H9 (cell line): ENCODE measurements around the gene STAT2. TPM values are rescaled to one million over a fixed set of nuclear protein-coding genes. Genes with fewer than 3 reads are reported as not detected.

ENCODE experiments used
- DNase-seq: peaks from one replicate; pipeline ENCODE4 v3.0.0-alpha.2; 2017
- H2AFZ ChIP-seq: one replicate; pipeline ENCODE4 v1.6.1; 2013; ENCODE audit warnings: mild to moderate bottlenecking, low read length, control low read depth, moderate library complexity
- H2AK5ac ChIP-seq: 2 replicates; pipeline ENCODE4 v1.6.1; 2013; ENCODE audit warnings: low read length, control low read depth, mixed read lengths; ENCODE audit not compliant: insufficient read length
- H2BK120ac ChIP-seq: one replicate; pipeline ENCODE4 v1.6.1; 2013; ENCODE audit warnings: low read depth, mild to moderate bottlenecking, low read length, control low read depth, inconsistent platforms; ENCODE audit not compliant: poor library complexity, severe bottlenecking
- H2BK12ac ChIP-seq: 2 replicates; pipeline ENCODE4 v1.6.1; 2013; ENCODE audit warnings: low read length, control low read depth, mixed read lengths, low read depth; ENCODE audit not compliant: insufficient read length
- H2BK15ac ChIP-seq: 2 replicates; pipeline ENCODE4 v1.6.1; 2013; ENCODE audit warnings: low read depth, low read length, control low read depth
- H2BK20ac ChIP-seq: one replicate; pipeline ENCODE4 v1.6.1; 2013; ENCODE audit warnings: low read depth, mild to moderate bottlenecking, low read length, control low read depth, inconsistent platforms; ENCODE audit not compliant: poor library complexity, severe bottlenecking
- H2BK5ac ChIP-seq: 2 replicates; pipeline ENCODE4 v1.6.1; 2013; ENCODE audit warnings: low read length, control low read depth, mixed read lengths; ENCODE audit not compliant: insufficient read length
- H3K14ac ChIP-seq: 2 replicates; pipeline ENCODE4 v1.6.1; 2013; ENCODE audit warnings: low read length, control low read depth; ENCODE audit not compliant: insufficient read depth
- H3K18ac ChIP-seq: 2 replicates; pipeline ENCODE4 v1.6.1; 2013; ENCODE audit warnings: low read depth, mild to moderate bottlenecking, mixed read lengths, low read length, control low read depth; ENCODE audit not compliant: insufficient read length
- H3K23ac ChIP-seq: 2 replicates; pipeline ENCODE4 v1.6.1; 2013; ENCODE audit warnings: low read length, control low read depth, mixed read lengths, low read depth; ENCODE audit not compliant: insufficient read length
- H3K23me2 ChIP-seq: 2 replicates; pipeline ENCODE4 v1.6.1; 2013; ENCODE audit warnings: low read depth, mild to moderate bottlenecking, mixed read lengths, low read length, control low read depth; ENCODE audit not compliant: insufficient read length, poor library complexity, severe bottlenecking
- H3K27ac ChIP-seq: 2 replicates; pipeline ENCODE4 v1.5.1; 2013; ENCODE audit warnings: low read length, control low read depth, mixed read lengths, low read depth; ENCODE audit not compliant: insufficient read length
- H3K27me3 ChIP-seq: 2 replicates; pipeline ENCODE4 v1.6.1; 2013; ENCODE audit warnings: low read length, control low read depth, inconsistent platforms; ENCODE audit not compliant: insufficient read depth
- H3K4ac ChIP-seq: 2 replicates; pipeline ENCODE4 v1.6.1; 2013; ENCODE audit warnings: low read depth, mild to moderate bottlenecking, control low read depth, inconsistent platforms, low read length, moderate library complexity
- H3K4me1 ChIP-seq: 2 replicates; pipeline ENCODE4 v1.6.1; 2013; ENCODE audit warnings: low read length, control low read depth, inconsistent platforms; ENCODE audit not compliant: insufficient read depth
- H3K4me2 ChIP-seq: 2 replicates; pipeline ENCODE4 v1.6.1; 2013; ENCODE audit warnings: low read length, control low read depth, mixed read lengths; ENCODE audit not compliant: insufficient read length, insufficient read depth
- H3K56ac ChIP-seq: 2 replicates; pipeline ENCODE4 v1.6.1; 2013; ENCODE audit warnings: low read depth, mild to moderate bottlenecking, mixed read lengths, low read length, control low read depth; ENCODE audit not compliant: insufficient read length
- H3K79me1 ChIP-seq: 2 replicates; pipeline ENCODE4 v1.6.1; 2013; ENCODE audit warnings: low read depth, mild to moderate bottlenecking, moderate library complexity, low read length, control low read depth, inconsistent platforms; ENCODE audit not compliant: insufficient read depth, poor library complexity, severe bottlenecking
- H3K79me2 ChIP-seq: 2 replicates; pipeline ENCODE4 v1.6.1; 2013; ENCODE audit warnings: low read length, control low read depth, inconsistent platforms; ENCODE audit not compliant: insufficient read depth
- H3K9ac ChIP-seq: 2 replicates; pipeline ENCODE4 v1.6.1; 2013; ENCODE audit warnings: low read length, control low read depth, mixed read lengths; ENCODE audit not compliant: insufficient read length; ENCODE audit errors: extremely low read depth
- H3K9me3 ChIP-seq: one replicate; pipeline ENCODE4 v1.6.1; 2013; ENCODE audit warnings: low read depth, low read length, inconsistent platforms; ENCODE audit not compliant: control insufficient read depth
- H3T11ph ChIP-seq: one replicate; pipeline ENCODE4 v1.6.1; 2013; ENCODE audit warnings: mild to moderate bottlenecking, low read length, control low read depth, inconsistent platforms
- H4K20me1 ChIP-seq: one replicate; pipeline ENCODE4 v1.6.1; 2013; ENCODE audit not compliant: control insufficient read depth, insufficient read length, insufficient read depth
- H4K5ac ChIP-seq: 2 replicates; pipeline ENCODE4 v1.6.1; 2013; ENCODE audit warnings: low read depth, mild to moderate bottlenecking, mixed read lengths, low read length, control low read depth; ENCODE audit not compliant: insufficient read length
- H4K8ac ChIP-seq: replicated peaks from 2 replicates; pipeline ENCODE4 v1.6.1; 2013; ENCODE audit warnings: low read length, control low read depth, mixed read lengths, low read depth; ENCODE audit not compliant: insufficient read length
- H4K91ac ChIP-seq: 2 replicates; pipeline ENCODE4 v1.6.1; 2013; ENCODE audit warnings: low read depth, mild to moderate bottlenecking, moderate library complexity, mixed read lengths, low read length, control low read depth; ENCODE audit not compliant: insufficient read length
- H3K27ac Mint-ChIP-seq, 3 experiments: 2 replicates in 2 of 3; 3 replicates in 1 of 3; pipeline ENCODE4 v1.8.0; 2020 to 2021; ENCODE audit warnings: mixed read lengths in 3 of 3, mild to moderate bottlenecking in 1 of 3, moderate library complexity in 1 of 3
- H3K27me3 Mint-ChIP-seq: 2 replicates; pipeline ENCODE4 v1.8.0; 2021; ENCODE audit warnings: low read depth, mild to moderate bottlenecking, moderate library complexity, mixed read lengths
- H3K36me3 Mint-ChIP-seq, 3 experiments: 2 replicates in 2 of 3; 3 replicates in 1 of 3; pipeline ENCODE4 v1.8.0; 2020 to 2021; ENCODE audit warnings: low read depth in 3 of 3, mixed read lengths in 3 of 3; ENCODE audit not compliant: insufficient read depth in 1 of 3
- H3K4me1 Mint-ChIP-seq, 2 experiments: 2 replicates each; pipeline ENCODE4 v1.8.0; 2020; ENCODE audit warnings: mixed read lengths in 2 of 2
- H3K4me3 Mint-ChIP-seq, 2 experiments: 2 replicates in 1 of 2; 3 replicates in 1 of 2; pipeline ENCODE4 v1.8.0; 2020 to 2021; ENCODE audit warnings: mild to moderate bottlenecking in 2 of 2, mixed read lengths in 2 of 2, moderate library complexity in 1 of 2
- H3K9me3 Mint-ChIP-seq, 2 experiments: 2 replicates in 1 of 2; 3 replicates in 1 of 2; pipeline ENCODE4 v1.8.0; 2020; ENCODE audit warnings: mild to moderate bottlenecking in 2 of 2, mixed read lengths in 2 of 2, moderate library complexity in 1 of 2
- WGBS: extraction: QIAGEN DNeasy Blood & Tissue Kit; methylation state at CpG from one replicate; pipeline ENCODE4 v1.1.7; 2013; ENCODE audit warnings: missing lambda C conversion rate, low lambda C conversion rate, mixed read lengths; ENCODE audit not compliant: insufficient read length; ENCODE audit errors: extremely low coverage; 5-methylcytosine and 5-hydroxymethylcytosine counted together
- total RNA-seq: library from RNA; stranded (reverse); gene quantifications from 2 replicates; pipeline ENCODE4 v1.2.1, GENCODE V29; 2021
- TF ChIP-seq, protein P1 (sequence below): fragments of 200-600 bp; sonication (generic); conservative IDR thresholded peaks from 3 replicates; pipeline ENCODE4 v1.8.0; 2021; ENCODE audit warnings: antibody characterized with exemption, mild to moderate bottlenecking

The STAT2 gene
- total RNA-seq, 1 experiment from 2014 or later = 47.8 TPM

- no peaks in the 10 kb centered on the region for H3K23me2 ChIP-seq
- Mint-ChIP-seq H3K4me3 (no peak overlapping the region), H3K27me3 (no peaks in the 10 kb centered on the region), H3K27ac (no peak overlapping the region), H3K4me1 (0 out of 4 replicates have a peak, but pooled peaks cover 0 to 2% of the 10 kb centered on the region in 2 experiments), H3K9me3 (no peaks in the 10 kb centered on the region), H3K36me3 (peaks cover 6 to 43% (median 34%) of the 10 kb centered on the region in 3 experiments; a peak in 6 of 7 replicates)
- H3K4ac ChIP-seq = no peak overlapping the region
- TF ChIP-seq, protein P1, sequence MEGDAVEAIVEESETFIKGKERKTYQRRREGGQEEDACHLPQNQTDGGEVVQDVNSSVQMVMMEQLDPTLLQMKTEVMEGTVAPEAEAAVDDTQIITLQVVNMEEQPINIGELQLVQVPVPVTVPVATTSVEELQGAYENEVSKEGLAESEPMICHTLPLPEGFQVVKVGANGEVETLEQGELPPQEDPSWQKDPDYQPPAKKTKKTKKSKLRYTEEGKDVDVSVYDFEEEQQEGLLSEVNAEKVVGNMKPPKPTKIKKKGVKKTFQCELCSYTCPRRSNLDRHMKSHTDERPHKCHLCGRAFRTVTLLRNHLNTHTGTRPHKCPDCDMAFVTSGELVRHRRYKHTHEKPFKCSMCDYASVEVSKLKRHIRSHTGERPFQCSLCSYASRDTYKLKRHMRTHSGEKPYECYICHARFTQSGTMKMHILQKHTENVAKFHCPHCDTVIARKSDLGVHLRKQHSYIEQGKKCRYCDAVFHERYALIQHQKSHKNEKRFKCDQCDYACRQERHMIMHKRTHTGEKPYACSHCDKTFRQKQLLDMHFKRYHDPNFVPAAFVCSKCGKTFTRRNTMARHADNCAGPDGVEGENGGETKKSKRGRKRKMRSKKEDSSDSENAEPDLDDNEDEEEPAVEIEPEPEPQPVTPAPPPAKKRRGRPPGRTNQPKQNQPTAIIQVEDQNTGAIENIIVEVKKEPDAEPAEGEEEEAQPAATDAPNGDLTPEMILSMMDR = no peak
- no peak overlapping the region for H2BK12ac ChIP-seq
- H3K27me3 ChIP-seq = no peaks in the 10 kb centered on the region
- no peak for DNase-seq
- no peak overlapping the region for H3T11ph ChIP-seq
- no peak overlapping the region for H3K56ac ChIP-seq
- no peaks in the 10 kb centered on the region for H3K79me1 ChIP-seq
- H3K9ac ChIP-seq = no peak overlapping the region
- no peak overlapping the region for H2BK20ac ChIP-seq
- H2BK120ac ChIP-seq = no peak overlapping the region
- no peak overlapping the region for H3K14ac ChIP-seq
- H2AFZ ChIP-seq = no peak overlapping the region
- H4K20me1 ChIP-seq = no peaks in the 10 kb centered on the region
- H3K4me2 ChIP-seq = no peak overlapping the region
- no peaks in the 10 kb centered on the region for H3K9me3 ChIP-seq
- H2BK15ac ChIP-seq = no peak overlapping the region
- no peak overlapping the region for H4K8ac ChIP-seq
- H3K4me1 ChIP-seq = no peaks in the 10 kb centered on the region
- no peaks in the 10 kb centered on the region for H3K79me2 ChIP-seq
- no peak overlapping the region for H2BK5ac ChIP-seq
- no peak overlapping the region for H3K23ac ChIP-seq
- no peak overlapping the region for H3K27ac ChIP-seq
- WGBS = no CpG with 5 or more reads among the region's 2 CpGs
- H4K91ac ChIP-seq = no peak overlapping the region
- no peak overlapping the region for H4K5ac ChIP-seq
- no peak overlapping the region for H3K18ac ChIP-seq
- H2AK5ac ChIP-seq = no peak overlapping the region
Observed at GRCh38 chr12:56321027-56321426, 38.9 kb downstream of the STAT2 start.
